Stimulated activated CD8-positive, alpha-beta memory T cell treated with anti-CD3 and anti-CD28 coated beads, Interleukin-12 subunit alpha, Interleukin-12 subunit beta, amount 100 ng/mL, for 24 hours (primary cell): ENCODE data around the gene BCL2L11.

Experiments used
- DNase-seq: peaks from one replicate; pipeline ENCODE4 v3.0.0-alpha.2; 2020; ENCODE audit errors: extremely low read depth

Gene BCL2L11

GRCh38 chr2:111191877-111192276 lies 71.2 kb downstream of the BCL2L11 start:
- DNase-seq: no peak

DNA sequence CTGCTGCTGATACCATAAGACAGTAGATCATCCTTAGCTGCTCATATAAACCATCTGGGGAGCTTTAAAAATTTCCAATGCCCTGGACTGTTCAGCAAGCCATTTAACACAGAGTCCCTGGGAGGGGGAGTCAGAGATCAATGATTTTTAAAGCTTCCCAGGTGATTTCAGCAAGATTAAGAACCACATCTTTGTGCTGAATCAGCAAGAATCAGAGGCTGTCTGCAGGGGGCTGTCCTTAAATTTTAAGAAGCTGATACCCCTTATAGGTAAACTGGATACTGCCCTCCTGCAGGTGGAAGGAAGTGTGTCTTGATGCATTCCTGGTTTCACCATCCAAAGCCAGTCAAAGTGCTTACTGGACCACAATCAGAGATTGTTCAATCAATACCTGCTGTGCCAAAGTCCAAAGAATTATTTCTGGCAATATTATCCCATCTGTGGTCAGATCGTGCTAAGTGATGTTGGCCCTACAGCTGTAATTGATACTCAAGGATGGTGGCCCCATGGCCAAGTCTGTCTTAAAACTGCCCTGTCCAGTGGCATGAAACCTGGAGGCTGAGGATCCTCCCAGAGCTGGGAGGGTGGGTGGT lies 72.2 kb downstream of the BCL2L11 start:
- DNase-seq: no peak

DNA sequence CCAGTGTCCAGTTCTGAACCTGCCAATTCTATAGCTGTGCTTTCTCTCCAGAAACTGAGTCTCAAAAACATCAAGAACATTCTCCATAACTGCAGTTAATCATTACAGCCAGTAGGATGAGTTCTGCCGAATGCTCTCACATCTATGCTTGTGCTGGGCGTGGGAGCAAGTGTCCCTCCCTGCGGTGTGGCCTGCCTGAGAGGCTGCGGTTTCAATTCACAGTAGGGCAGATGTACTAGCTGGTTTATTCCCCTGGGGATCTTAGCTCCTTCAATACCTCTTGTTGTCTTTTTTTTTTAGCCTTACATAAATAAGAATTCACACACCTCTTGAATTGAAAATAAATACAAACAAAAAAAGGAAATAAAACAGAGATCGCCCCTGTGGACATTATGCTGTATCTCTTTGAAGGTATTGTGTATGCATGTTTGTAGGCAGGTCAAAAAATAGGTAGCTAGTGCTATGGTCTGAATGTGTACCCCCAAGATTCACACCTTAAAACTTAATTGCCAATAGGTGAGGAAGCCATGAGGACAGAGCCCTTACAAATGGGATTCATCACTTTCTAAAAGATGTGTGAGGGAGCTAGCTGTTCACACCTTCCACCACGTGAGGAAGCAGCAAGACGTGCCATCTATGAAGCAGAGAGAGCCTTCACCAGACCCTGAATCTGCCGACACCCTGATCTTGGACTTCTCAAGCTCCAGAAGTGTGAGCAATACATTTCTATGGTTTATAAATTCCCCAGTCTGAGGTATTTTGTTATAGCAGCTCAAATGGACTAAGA lies 74.3 kb downstream of the BCL2L11 start:
- DNase-seq: no peak

DNA sequence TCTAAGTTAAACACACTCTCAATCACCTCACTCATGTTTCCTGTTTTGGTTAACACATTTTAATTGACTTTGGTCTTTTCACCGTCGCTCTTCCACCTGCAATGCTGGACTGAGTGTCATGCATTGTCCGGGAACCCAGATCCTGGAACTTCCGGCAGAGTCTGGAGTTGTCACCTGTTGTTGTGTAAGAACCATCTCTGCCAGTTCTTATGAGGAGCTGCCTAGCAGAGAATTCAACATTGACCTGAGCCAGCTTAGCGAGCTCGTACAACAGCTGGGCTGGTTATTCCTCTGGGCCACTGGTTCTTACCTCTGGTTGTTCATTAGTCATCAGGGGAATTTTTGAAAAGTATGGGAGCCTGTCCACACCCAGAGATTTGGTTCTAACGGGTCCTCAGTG lies 75.7 kb downstream of the BCL2L11 start:
- DNase-seq: no peak

DNA sequence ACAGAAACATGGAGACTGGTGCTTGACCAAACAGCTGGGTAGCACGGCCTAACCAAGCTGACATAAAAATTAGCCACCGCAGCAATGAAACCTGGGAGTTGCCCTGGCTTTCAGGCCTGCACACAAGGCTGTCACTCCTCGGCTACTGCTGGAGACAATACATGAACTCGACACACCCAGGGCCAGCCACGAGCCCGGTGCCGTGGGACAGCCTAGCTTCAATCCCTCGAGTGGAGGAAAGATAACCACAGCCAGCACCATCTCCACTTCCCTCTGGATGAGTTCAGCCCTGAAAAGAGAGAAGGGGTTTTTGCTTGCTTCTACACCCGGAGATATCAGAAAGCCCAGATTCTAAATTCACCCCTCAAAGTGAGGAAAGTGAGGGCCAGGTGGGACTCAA lies 78.0 kb downstream of the BCL2L11 start:
- no peak for DNase-seq

GRCh38 chr2:111199840-111200239 lies 79.1 kb downstream of the BCL2L11 start:
- DNase-seq: no peak

GRCh38 chr2:111200333-111200881 lies 79.7 kb downstream of the BCL2L11 start:
- DNase-seq: no peak

GRCh38 chr2:111201214-111201613 lies 80.5 kb downstream of the BCL2L11 start:
- DNase-seq: no peak

DNA sequence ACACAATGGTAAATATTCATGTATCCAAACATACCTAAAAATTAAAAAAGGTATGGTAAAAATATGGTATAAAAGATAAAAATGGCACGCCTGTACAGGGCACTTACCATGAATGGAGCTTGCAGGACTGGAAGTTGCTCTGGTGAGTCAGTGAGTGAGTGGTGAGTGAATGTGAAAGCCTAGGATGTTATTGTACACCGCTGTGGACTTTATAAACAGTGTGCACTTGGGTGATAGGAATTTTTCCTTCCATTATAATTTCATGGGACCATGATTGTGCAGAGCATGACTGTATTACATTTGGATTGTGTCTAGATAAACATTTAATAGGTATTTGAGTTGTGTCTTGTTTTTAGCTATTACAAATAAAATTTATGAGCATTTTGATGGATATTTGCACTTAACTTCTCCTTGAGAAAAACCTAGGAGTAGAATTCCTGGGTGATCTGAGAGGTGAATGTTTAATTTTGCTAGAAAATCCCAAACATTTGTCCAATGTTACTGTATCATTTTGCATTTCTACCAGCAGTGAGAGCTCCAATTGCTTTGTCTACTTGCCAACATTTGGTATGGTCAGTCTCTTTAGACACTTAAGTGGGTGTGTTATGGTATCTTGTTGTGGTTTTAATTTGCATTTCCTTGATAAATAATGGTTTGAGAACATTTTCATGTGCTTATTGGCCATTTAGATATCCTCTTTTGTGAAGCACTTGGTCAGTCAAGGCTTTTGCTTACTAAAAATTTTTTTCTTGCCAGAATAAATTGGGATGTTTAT lies 81.7 kb downstream of the BCL2L11 start:
- DNase-seq: no peak

DNA sequence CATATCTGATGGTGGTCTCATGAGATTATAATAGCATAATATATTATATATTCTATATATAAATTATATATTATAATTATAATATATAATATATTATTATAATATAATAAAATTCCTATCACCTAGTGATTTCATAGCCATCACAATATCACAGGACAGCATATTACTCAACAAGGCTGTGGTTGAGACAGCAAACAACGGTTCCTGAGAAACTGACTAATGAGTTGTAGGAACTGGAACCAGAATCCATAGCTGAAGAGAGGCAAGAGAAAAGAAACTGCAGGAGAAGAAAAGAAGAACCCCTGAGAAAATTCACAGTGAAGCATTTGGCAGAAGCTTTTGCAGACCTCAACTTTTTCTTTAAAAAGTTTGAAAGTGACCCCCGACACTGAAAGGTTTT lies 84.0 kb downstream of the BCL2L11 start:
- DNase-seq: no peak

DNA sequence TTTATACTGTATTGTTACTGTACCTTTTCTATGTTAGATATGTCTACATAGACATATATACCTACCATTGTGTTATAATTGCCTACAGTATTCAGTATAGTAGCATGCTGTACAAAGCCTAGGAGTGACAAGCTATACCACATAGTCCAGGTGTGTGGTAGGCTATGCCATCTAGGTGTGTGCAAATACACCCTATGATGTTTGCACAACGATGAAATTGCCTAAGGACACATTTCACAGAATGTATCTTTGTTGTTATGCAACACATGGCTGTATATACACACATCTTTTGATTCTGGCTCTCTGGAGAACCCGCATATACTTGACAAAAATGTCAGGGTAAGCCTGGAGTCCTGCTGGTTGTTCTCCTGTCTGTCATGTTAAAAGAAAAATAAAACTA lies 85.1 kb downstream of the BCL2L11 start:
- no peak for DNase-seq

DNA sequence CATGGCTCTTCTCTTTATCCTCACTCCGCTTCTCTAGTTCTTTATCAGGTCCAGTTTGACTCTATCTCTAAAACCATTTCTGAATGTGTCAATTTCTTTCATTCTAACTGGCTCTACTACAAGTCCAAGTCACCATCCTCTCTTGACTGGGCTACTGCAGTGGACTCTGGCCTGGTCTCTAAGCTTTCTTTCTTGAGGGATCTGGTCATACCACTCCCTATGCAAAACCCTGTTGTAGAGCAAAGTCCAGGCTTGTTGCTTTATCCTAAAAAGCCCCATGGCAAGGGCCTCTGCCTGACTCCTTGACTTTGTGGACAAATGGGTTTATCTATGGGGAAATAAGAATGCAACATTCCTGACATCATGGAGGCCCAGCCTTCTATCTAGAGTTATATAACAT lies 87.1 kb downstream of the BCL2L11 start:
- DNase-seq: no peak

GRCh38 chr2:111208639-111209038 lies 87.9 kb downstream of the BCL2L11 start:
- DNase-seq: no peak

- no peak for DNase-seq
These were observed 88.4 kb downstream of the BCL2L11 start for GRCh38 chr2:111209045-111209514.

- no peak for DNase-seq
These were observed 89.3 kb downstream of the BCL2L11 start for GRCh38 chr2:111210036-111210435.

GRCh38 chr2:111213877-111214276 lies 93.2 kb downstream of the BCL2L11 start:
- no peak for DNase-seq

DNA sequence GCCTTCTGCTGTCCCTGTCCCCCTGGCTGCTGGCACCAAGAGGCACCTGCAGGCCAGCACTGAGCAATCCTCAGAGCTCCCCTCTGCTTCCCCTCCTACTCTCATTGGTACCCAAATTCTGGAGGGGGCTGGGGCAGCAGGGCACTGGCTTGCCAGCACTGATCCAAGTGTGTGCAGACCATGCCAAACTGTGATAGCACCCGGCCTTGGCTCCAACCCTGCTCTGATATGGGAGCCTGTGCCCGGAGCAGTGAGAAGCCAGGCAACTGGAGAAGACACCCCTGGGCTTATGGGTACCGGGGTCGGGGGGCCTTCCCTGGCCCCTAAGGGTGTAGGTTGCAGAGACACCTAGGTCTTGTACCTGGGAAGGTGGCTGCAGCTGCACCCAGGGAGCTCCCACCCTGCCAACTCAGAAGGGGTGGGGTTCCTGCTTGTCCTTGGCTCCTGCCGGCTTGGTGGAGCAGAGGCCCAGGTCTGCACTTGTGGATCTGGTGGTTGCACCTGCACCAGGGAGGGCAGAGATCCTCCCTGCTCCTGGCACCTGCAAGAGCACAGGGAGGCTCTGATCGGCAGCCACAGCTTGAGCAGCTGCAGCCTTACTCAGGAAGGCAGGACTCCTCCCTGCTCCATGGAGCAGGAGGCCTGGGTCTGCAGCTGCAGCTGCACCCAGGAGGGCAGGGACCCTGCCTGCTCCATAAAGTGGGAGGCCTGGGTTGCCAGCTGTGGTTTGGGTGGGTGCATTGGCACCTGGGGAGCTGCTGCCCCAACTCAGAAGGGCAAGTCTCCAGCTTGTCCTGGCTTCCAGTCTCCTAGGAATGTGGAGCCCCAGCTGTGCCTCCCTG lies 96.3 kb downstream of the BCL2L11 start:
- no peak for DNase-seq
